ENCODE results near the gene SBSN. TPM values are rescaled to one million over a fixed set of nuclear protein-coding genes. Genes with fewer than 3 reads are reported as not detected.

SBSN gene
- total RNA-seq, 1 experiment from 2014 or later: 0.39 TPM

GRCh38 chr19:35524181-35524837 is 3.8 kb downstream of the SBSN start:
- no TSS peak for BruUV-seq (replicated peaks)
- Histone ChIP-seq H3K27me3 (ENCODE audit: control insufficient read depth, insufficient read depth, low read length) (no peaks in the 10 kb centered on the region), H3K4me1 (ENCODE audit: control insufficient read depth, insufficient read depth, low read length) (no peaks in the 10 kb centered on the region), H3K27ac (ENCODE audit: low read length) (no peak overlapping the region), H3K9me3 (ENCODE audit: control insufficient read depth, insufficient read depth, low read depth, low read length) (no peaks in the 10 kb centered on the region), H3K36me3 (ENCODE audit: control insufficient read depth, insufficient read depth, low read length) (no peaks in the 10 kb centered on the region), H3K4me3 (ENCODE audit: low read depth in 2 of 2, low read length in 2 of 2) (no peak overlapping the region)
- TF ChIP-seq REST (IDR thresholded peaks at IDR 0.05; ENCODE audit: insufficient read depth in 1 of 2, low read depth in 2 of 2, low read length in 1 of 2): 0 out of 4 replicates have a peak, but pooled peaks of 1 of the 2 experiments have one; percentile 22
- no peak for TF ChIP-seq CTCF (IDR thresholded peaks at IDR 0.05)
- DNase-seq (ENCODE audit: low read depth, low spot score): no peak
- ATAC-seq: no peak
- POLR2A ChIA-PET: no interaction called here
- in situ Hi-C loops (cut with HindIII; ENCODE audit: low pct_unique_long_range_greater_than_20kb, low sequenced_read_pairs) (no loop called here), intact Hi-C loops (cut with micrococcal nuclease; ENCODE audit: unreplicated experiment) (no loop called here)
- CTCF ChIA-PET: no interaction called here

GRCh38 chr19:35522745-35523327 is 5.3 kb downstream of the SBSN start:
- ATAC-seq (no peak), DNase-seq (ENCODE audit: low read depth, low spot score) (no peak)
- Histone ChIP-seq H3K27ac (ENCODE audit: low read length) (no peak overlapping the region), H3K4me3 (ENCODE audit: low read depth in 2 of 2, low read length in 2 of 2) (no peak overlapping the region), H3K4me1 (ENCODE audit: control insufficient read depth, insufficient read depth, low read length) (no peaks in the 10 kb centered on the region), H3K9me3 (ENCODE audit: control insufficient read depth, insufficient read depth, low read depth, low read length) (no peaks in the 10 kb centered on the region), H3K36me3 (ENCODE audit: control insufficient read depth, insufficient read depth, low read length) (no peaks in the 10 kb centered on the region), H3K27me3 (ENCODE audit: control insufficient read depth, insufficient read depth, low read length) (no peaks in the 10 kb centered on the region)
- in situ Hi-C loops (cut with HindIII; ENCODE audit: low pct_unique_long_range_greater_than_20kb, low sequenced_read_pairs): no loop called here
- intact Hi-C loops (cut with micrococcal nuclease; ENCODE audit: unreplicated experiment): no loop called here
- ChIA-PET CTCF (no interaction called here), POLR2A (no interaction called here)
- BruUV-seq (replicated peaks): no TSS peak
- TF ChIP-seq SIN3A (IDR thresholded peaks at IDR 0.05; ENCODE audit: borderline replicate concordance, insufficient read depth, low read depth, low read length): no peak
- TF ChIP-seq REST (IDR thresholded peaks at IDR 0.05; ENCODE audit: insufficient read depth in 1 of 2, low read depth in 2 of 2, low read length in 1 of 2): no peak
- no peak for TF ChIP-seq CTCF (IDR thresholded peaks at IDR 0.05)
- no peak for TF ChIP-seq POLR2AphosphoS5 (IDR thresholded peaks at IDR 0.05; ENCODE audit: low read depth, low read length)
- no peak for TF ChIP-seq TCF7L2 (IDR thresholded peaks at IDR 0.05; ENCODE audit: low read depth, low read length)

Measured in Panc1 (cell line).